Nephron (organoid): ENCODE measurements around the gene DNAJC1.

Experiments
- H3K27ac Mint-ChIP-seq, 3 experiments: 2 replicates each; pipeline ENCODE4 v1.8.0; 2020; ENCODE audit warnings: mixed read lengths in 3 of 3, mild to moderate bottlenecking in 2 of 3, moderate library complexity in 1 of 3
- H3K27me3 Mint-ChIP-seq: 2 replicates; pipeline ENCODE4 v1.8.0; 2021; ENCODE audit warnings: low read depth, mild to moderate bottlenecking, moderate library complexity, mixed read lengths
- H3K36me3 Mint-ChIP-seq: 2 replicates; pipeline ENCODE4 v1.8.0; 2020; ENCODE audit warnings: low read depth, mixed read lengths
- H3K4me1 Mint-ChIP-seq: 2 replicates; pipeline ENCODE4 v1.8.0; 2020; ENCODE audit warnings: mixed read lengths
- H3K4me3 Mint-ChIP-seq, 3 experiments: 2 replicates each; pipeline ENCODE4 v1.8.0; 2020; ENCODE audit warnings: mild to moderate bottlenecking in 3 of 3, mixed read lengths in 3 of 3, moderate library complexity in 2 of 3
- H3K9me3 Mint-ChIP-seq: 2 replicates; pipeline ENCODE4 v1.8.0; 2020; ENCODE audit warnings: mixed read lengths
- CTCF ChIP-seq, 3 experiments: fragments of 200-600 bp; sonication (generic); IDR thresholded peaks; one replicate each; pipeline ENCODE4 v1.5.0; 2021; ENCODE audit warnings: antibody characterized with exemption in 3 of 3; ENCODE audit not compliant: unreplicated experiment in 3 of 3

DNAJC1 gene

GRCh38 chr10:21972584-21972983 lies 30.9 kb downstream of the DNAJC1 start:
- Mint-ChIP-seq H3K4me1 (peaks cover 8% of the 10 kb centered on the region), H3K36me3 (no peaks in the 10 kb centered on the region), H3K4me3 (no peak overlapping the region), H3K27ac (no peak overlapping the region), H3K27me3 (no peaks in the 10 kb centered on the region), H3K9me3 (no peaks in the 10 kb centered on the region)
- no peak for TF ChIP-seq CTCF (IDR thresholded peaks at IDR 0.05; ENCODE audit: unreplicated experiment in 3 of 3)

DNA sequence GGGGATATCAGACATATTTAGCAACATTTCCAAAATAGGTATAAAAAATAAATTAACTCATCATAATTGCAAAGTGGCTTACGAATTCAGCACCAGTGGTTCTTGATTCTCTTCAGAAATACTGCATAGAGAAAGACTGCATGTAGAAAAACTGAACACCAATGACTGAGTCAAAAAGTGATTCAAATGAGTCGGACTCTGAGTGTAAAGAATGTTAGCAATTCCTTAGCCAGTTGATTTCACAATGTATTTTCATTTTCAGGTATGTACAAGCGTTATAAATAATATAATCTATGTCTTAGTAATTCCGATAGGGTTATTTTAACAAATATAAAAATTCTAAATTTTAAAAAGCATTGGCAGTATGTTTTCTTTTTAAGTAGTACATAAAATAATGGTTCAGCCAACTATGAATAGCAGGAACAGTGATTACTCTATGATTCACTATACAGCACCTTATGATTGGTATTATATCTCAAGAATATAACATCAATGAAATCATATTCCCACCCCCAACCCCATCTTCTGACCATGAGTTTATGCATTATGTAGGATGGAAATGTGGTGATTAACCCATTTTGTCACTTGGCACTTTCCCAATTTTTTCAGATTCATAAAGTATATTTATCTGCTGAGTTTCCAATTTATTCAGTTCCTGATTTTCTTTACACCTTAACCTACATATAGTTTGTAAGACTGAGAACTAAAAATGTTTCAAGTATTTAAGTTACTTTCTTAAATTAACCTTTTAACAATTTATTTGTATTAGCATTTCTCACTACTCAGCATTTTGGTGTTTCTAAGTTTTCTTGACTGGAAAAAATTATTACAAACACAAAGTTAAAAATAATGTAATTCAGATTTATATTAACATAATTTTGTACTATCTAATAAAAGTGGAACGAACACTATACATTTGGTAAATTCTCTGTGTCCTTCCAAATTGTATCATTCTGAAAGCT lies 33.9 kb downstream of the DNAJC1 start:
- TF ChIP-seq CTCF (IDR thresholded peaks at IDR 0.05; ENCODE audit: unreplicated experiment in 3 of 3) = no peak
- H3K4me3 Mint-ChIP-seq = no peak overlapping the region
- H3K27ac Mint-ChIP-seq = no peak overlapping the region
- peaks cover 12% of the 10 kb centered on the region for H3K9me3 Mint-ChIP-seq
- peaks cover 13% of the 10 kb centered on the region for H3K36me3 Mint-ChIP-seq
- H3K4me1 Mint-ChIP-seq = no peaks in the 10 kb centered on the region
- no peaks in the 10 kb centered on the region for H3K27me3 Mint-ChIP-seq

DNA sequence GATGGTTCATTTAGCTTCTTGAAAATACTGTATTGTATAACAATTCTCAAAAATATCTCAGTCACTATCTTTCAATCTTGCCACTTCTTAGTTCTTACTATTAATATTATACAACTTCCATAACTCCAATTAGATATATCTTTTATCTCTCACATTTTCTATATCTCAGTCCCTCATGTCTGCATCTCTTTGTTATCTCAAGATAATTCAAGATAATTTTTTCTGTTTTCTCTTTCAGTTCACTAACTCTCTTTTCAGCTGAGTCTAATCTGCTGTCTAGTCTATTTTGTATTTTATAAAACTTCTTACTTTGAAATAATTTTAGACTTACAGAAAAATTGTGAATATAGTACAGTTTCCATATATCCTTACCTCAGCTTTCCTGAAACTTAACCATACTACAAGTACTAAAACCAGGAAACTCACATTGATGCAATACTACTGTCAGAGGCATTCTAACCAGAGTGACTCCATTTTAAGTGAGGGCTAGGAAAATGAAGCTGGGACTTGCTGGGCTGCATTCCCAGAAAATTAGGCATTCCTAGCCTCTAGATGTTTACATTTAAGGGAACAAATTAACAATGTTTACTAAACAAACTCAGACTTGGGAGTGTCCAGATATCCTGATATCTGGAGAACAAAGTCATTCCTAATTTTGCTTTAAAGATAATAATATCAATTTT lies 38.4 kb downstream of the DNAJC1 start:
- Mint-ChIP-seq H3K9me3 (peaks cover 14% of the 10 kb centered on the region), H3K4me1 (no peaks in the 10 kb centered on the region), H3K36me3 (peaks cover 13% of the 10 kb centered on the region), H3K27ac (no peak overlapping the region), H3K27me3 (no peaks in the 10 kb centered on the region), H3K4me3 (no peak overlapping the region)
- no peak for TF ChIP-seq CTCF (IDR thresholded peaks at IDR 0.05; ENCODE audit: unreplicated experiment in 3 of 3)

DNA sequence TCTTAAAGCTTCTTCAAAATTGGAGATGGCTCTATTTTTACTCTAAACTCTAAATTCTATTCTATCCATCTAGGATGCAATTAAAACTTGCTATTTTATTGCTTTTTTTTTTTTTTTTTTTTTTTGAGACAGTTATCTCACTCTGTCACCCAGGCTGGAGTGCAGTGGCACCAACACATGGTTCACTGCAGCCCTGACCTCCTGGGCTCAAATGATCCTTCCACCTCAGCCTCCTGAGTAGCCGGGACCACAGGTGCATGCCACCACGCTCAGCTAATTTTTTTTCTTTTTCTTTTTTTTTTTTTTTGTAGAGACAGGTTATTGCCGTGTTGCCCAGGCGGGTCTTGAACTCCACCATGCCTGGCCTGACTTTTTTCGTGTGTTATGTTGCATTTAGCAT lies 41.2 kb downstream of the DNAJC1 start:
- TF ChIP-seq CTCF (IDR thresholded peaks at IDR 0.05; ENCODE audit: unreplicated experiment in 3 of 3) = no peak
- H3K27me3 Mint-ChIP-seq = no peaks in the 10 kb centered on the region
- H3K36me3 Mint-ChIP-seq = peaks cover 11% of the 10 kb centered on the region
- H3K9me3 Mint-ChIP-seq = peaks cover 13% of the 10 kb centered on the region
- no peaks in the 10 kb centered on the region for H3K4me1 Mint-ChIP-seq
- H3K27ac Mint-ChIP-seq = no peak overlapping the region
- H3K4me3 Mint-ChIP-seq = no peak overlapping the region

- H3K4me1 Mint-ChIP-seq = no peaks in the 10 kb centered on the region
- H3K9me3 Mint-ChIP-seq = peaks cover 11% of the 10 kb centered on the region
- no peak overlapping the region for H3K27ac Mint-ChIP-seq
- no peak for TF ChIP-seq CTCF (IDR thresholded peaks at IDR 0.05; ENCODE audit: unreplicated experiment in 3 of 3)
- H3K36me3 Mint-ChIP-seq = peaks cover 9% of the 10 kb centered on the region
- no peaks in the 10 kb centered on the region for H3K27me3 Mint-ChIP-seq
- no peak overlapping the region for H3K4me3 Mint-ChIP-seq
These were observed 41.7 kb downstream of the DNAJC1 start for GRCh38 chr10:21961847-21962246.
